B cell (primary cell): ENCODE data around the gene H1-8. TPM values are rescaled to one million over a fixed set of nuclear protein-coding genes. Genes with fewer than 3 reads are reported as not detected.

Source experiments
- ATAC-seq: fragments of 200-7000 bp; cut with Tn5 transposase; one replicate; pipeline ENCODE4 v1.10.0; 2021; ENCODE audit warnings: low read depth, mild to moderate bottlenecking, moderate number of reproducible peaks, moderate library complexity
- CTCF ChIA-PET: fragments of 350-600 bp; sonication (Branson Sonifier 250); formaldehyde crosslinking; loops from one replicate; lab custom pipeline; 2021; ENCODE audit warnings: antibody characterized with exemption, inconsistent platforms; lab: Charles Lee
- POLR2A ChIA-PET: fragments of 350-600 bp; sonication (Branson Sonifier 250); formaldehyde crosslinking; loops from one replicate; lab custom pipeline; 2021; ENCODE audit warnings: antibody characterized with exemption; lab: Charles Lee
- DNase-seq: peaks from one replicate; pipeline ENCODE4 v3.0.0; 2013
- H2AFZ ChIP-seq: 2 replicates; pipeline ENCODE4 v1.6.1; 2012; ENCODE audit warnings: mild to moderate bottlenecking, low read depth, low read length; ENCODE audit not compliant: insufficient read depth, poor library complexity, severe bottlenecking
- H3K27ac ChIP-seq, 2 donors: 1 replicate in 1 of 2; 2 replicates in 1 of 2; pipeline ENCODE4 v1.5.1; 2012 to 2013; ENCODE audit warnings: low read length in 2 of 2, mild to moderate bottlenecking in 2 of 2, moderate library complexity in 1 of 2
- H3K27me3 ChIP-seq, 4 experiments: fragments of 200-600 bp in 1 of 4; sonication (generic) in 1 of 4; replicated peaks in 1 of 4; 1 replicate in 2 of 4; 2 replicates in 2 of 4; pipeline versions ENCODE4 v1.6.1 to v1.7.0; 2013 to 2016; ENCODE audit warnings: low read length in 3 of 4, mild to moderate bottlenecking in 2 of 4, mixed read lengths in 1 of 4, moderate library complexity in 1 of 4; ENCODE audit not compliant: insufficient read depth in 4 of 4, control insufficient read depth in 3 of 4; ENCODE audit errors: control extremely low read depth in 1 of 4
- H3K36me3 ChIP-seq, 2 experiments: replicated peaks in 1 of 2; 1 replicate in 1 of 2; 2 replicates in 1 of 2; pipeline versions ENCODE4 v1.6.1 to v1.7.1; 2013; ENCODE audit warnings: low read length in 1 of 2; ENCODE audit not compliant: insufficient read depth in 2 of 2, control insufficient read depth in 1 of 2; ENCODE audit errors: control extremely low read depth in 1 of 2, extremely low read depth in 1 of 2
- H3K4me1 ChIP-seq, 2 donors: fragments of 200-600 bp in 1 of 2; sonication (generic) in 1 of 2; 1 replicate in 1 of 2; 2 replicates in 1 of 2; pipeline versions ENCODE4 v1.5.1 to v1.6.1; 2013 to 2017; ENCODE audit warnings: low read length in 2 of 2; ENCODE audit not compliant: control insufficient read depth in 2 of 2, insufficient read depth in 2 of 2
- H3K4me2 ChIP-seq: replicated peaks from 2 replicates; pipeline ENCODE3; 2012; ENCODE audit warnings: mild to moderate bottlenecking, low read depth, low read length; ENCODE audit not compliant: poor library complexity, severe bottlenecking
- H3K4me3 ChIP-seq, 5 experiments: fragments of 200-600 bp in 1 of 5; sonication (generic) in 1 of 5; 1 replicate in 3 of 5; 2 replicates in 2 of 5; pipeline versions ENCODE4 v1.5.1 to v1.7.0; 2011 to 2016; ENCODE audit warnings: low read length in 4 of 5, mild to moderate bottlenecking in 4 of 5, low read depth in 2 of 5, control low read depth in 1 of 5, moderate library complexity in 1 of 5; ENCODE audit not compliant: insufficient read depth in 1 of 5; ENCODE audit errors: control extremely low read depth in 1 of 5, extremely low read depth in 1 of 5
- H3K79me2 ChIP-seq: fragments of 200-600 bp; sonication (generic); one replicate; pipeline ENCODE4 v1.6.0; 2016; ENCODE audit warnings: low read length; ENCODE audit not compliant: control insufficient read depth, insufficient read depth
- H3K9ac ChIP-seq: fragments of 200-600 bp; sonication (generic); 2 replicates; pipeline ENCODE4 v1.6.1; 2017; ENCODE audit warnings: mild to moderate bottlenecking, low read length, moderate library complexity
- H3K9me3 ChIP-seq, 3 donors: one replicate each; pipeline versions ENCODE4 v1.6.1 to v1.7.1; 2013; ENCODE audit warnings: low read length in 2 of 3; ENCODE audit not compliant: control insufficient read depth in 2 of 3, insufficient read depth in 1 of 3; ENCODE audit errors: control extremely low read depth in 1 of 3
- H4K20me1 ChIP-seq: 2 replicates; pipeline ENCODE4 v1.6.0; 2012; ENCODE audit warnings: mild to moderate bottlenecking, low read length; ENCODE audit not compliant: insufficient read depth, control insufficient read depth, poor library complexity, severe bottlenecking
- H3K27ac Mint-ChIP-seq: one replicate; pipeline ENCODE4 v1.8.0; 2021; ENCODE audit warnings: mixed read lengths
- H3K27me3 Mint-ChIP-seq: one replicate; pipeline ENCODE4 v1.8.0; 2021; ENCODE audit warnings: mixed read lengths
- H3K4me1 Mint-ChIP-seq: one replicate; pipeline ENCODE4 v1.8.0; 2021; ENCODE audit warnings: mixed read lengths
- H3K4me3 Mint-ChIP-seq: one replicate; pipeline ENCODE4 v1.8.0; 2021; ENCODE audit warnings: mixed read lengths
- H3K9me3 Mint-ChIP-seq: one replicate; pipeline ENCODE4 v1.8.0; 2022; ENCODE audit warnings: mixed read lengths; ENCODE audit not compliant: insufficient read depth
- CTCF ChIP-seq: fragments of 200-600 bp; IDR thresholded peaks from one replicate; pipeline ENCODE4 v1.8.0; 2022; ENCODE audit warnings: antibody characterized with exemption, mild to moderate bottlenecking
- EZH2 ChIP-seq: IDR thresholded peaks from 2 replicates; pipeline ENCODE4 v1.6.1; 2012; ENCODE audit warnings: borderline replicate concordance, low read depth, mild to moderate bottlenecking, moderate library complexity, low read length; ENCODE audit not compliant: insufficient read depth, poor library complexity, severe bottlenecking
- WGBS: methylation state at CpG from one replicate; pipeline ENCODE4 v1.1.5; 2013; ENCODE audit warnings: missing lambda C conversion rate; ENCODE audit not compliant: insufficient coverage; 5-methylcytosine and 5-hydroxymethylcytosine counted together
- intact Hi-C: fragments of 100-400 bp; cut with micrococcal nuclease; formaldehyde crosslinking; loops from one replicate; pipeline ENCODE4 v1.10.0; 2022
- polyA plus RNA-seq: library from polyadenylated mRNA; depleted of rRNA; stranded (reverse); fragments of >200 nt; gene quantifications from 2 replicates; pipeline ENCODE4 v1.2.3, GENCODE V29; 2012
- total RNA-seq, 2 donors: library from RNA; stranded (reverse); fragments of 120-200 nt in 1 of 2; gene quantifications; 1 replicate in 1 of 2; 2 replicates in 1 of 2; pipeline versions ENCODE4 v1.2.3 to v1.2.4, GENCODE V29; 2013 to 2022

H1-8 gene
- total and polyA plus RNA-seq, 2 donors (not counting 1 experiment from before 2014, with no cell fraction given), result not detected

DNA sequence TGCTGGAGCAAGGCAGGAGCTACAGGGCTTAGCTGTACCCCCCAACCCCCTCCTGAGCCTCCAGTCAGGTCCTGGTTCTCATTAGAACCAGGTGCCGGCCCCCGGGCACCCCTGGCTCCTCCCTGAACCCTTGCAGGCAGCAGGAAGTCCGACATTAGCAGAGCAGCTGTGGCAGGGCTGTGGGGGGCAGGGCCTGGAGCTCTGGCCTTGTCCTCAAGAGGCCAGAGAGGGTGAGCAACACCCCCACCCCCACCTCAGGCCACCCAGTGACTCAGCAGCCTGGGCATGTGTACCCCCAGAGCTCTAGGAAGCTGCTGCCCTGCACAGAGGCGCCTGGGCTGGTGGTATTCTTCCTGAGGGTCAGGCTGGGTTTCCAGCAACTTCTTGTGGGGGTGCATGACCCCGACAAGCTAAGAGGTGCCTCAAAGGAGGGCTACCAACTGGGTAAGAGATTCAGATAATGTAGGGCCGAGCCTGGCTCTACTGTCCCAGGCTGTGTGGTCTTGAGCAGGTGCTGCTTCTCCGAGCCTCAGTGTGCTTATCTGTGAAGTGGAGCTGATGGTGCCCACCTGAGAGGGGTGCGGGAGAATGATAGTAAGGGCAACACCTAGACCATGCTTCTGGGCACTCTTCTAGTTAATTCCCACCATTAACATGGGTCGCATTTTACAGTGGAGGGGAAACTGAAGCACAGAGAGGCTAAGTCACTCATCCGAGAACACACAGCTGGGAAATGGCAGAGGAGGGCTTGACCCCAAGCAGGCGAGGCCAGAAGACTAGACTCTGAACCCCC, 16.0 kb downstream of the H1-8 start:
- no peaks in the 10 kb centered on the region for H4K20me1 ChIP-seq
- no peaks in the 10 kb centered on the region for H3K79me2 ChIP-seq
- no peak overlapping the region for H3K4me2 ChIP-seq
- intact Hi-C loops, result no loop called here
- ATAC-seq, result no peak
- Mint-ChIP-seq H3K9me3 (no peaks in the 10 kb centered on the region), H3K27me3 (peaks cover 8% of the 10 kb centered on the region), H3K27ac (no peak overlapping the region), H3K4me3 (no peak overlapping the region), H3K4me1 (peaks cover 10% of the 10 kb centered on the region)
- WGBS, result 70% methylated on average over 8 of the region's 11 CpGs
- H3K36me3 ChIP-seq, result no peaks in the 10 kb centered on the region
- CTCF ChIA-PET, result interaction anchor here (0.6 to 1.3 kb wide), 3 partner anchors 8 to 1446 kb away, joined by 3 read pairs; no protein-coding TSS in a partner anchor
- H3K9ac ChIP-seq, result no peak overlapping the region
- H3K9me3 ChIP-seq, result no peaks in the 10 kb centered on the region
- TF ChIP-seq CTCF, result no peak
- no peak for TF ChIP-seq EZH2
- H3K4me1 ChIP-seq, result peaks cover 0 to 5% of the 10 kb centered on the region in 2 donors
- POLR2A ChIA-PET, result interaction anchor here (0.6 to 1.1 kb wide), 2 partner anchors 17 to 318 kb away, joined by 4 read pairs; no protein-coding TSS in a partner anchor
- H3K4me3 ChIP-seq, result no peak overlapping the region
- DNase-seq, result no peak
- no peak overlapping the region for H2AFZ ChIP-seq
- peaks cover 0 to 31% (median 2%) of the 10 kb centered on the region in 4 experiments for H3K27me3 ChIP-seq
- no peak overlapping the region for H3K27ac ChIP-seq

- no peaks in the 10 kb centered on the region for H3K79me2 ChIP-seq
- WGBS, result 94% methylated on average over 19 of the region's 20 CpGs
- H3K27ac Mint-ChIP-seq, result no peak overlapping the region
- peaks cover 6% of the 10 kb centered on the region for H3K4me1 Mint-ChIP-seq
- peaks cover 4% of the 10 kb centered on the region for H3K27me3 Mint-ChIP-seq
- no peak overlapping the region for H3K27ac ChIP-seq
- no peaks in the 10 kb centered on the region for H3K9me3 Mint-ChIP-seq
- POLR2A ChIA-PET, result interaction anchor here (0.6 kb wide), 1 partner anchor 318 kb away, joined by 4 read pairs; no protein-coding TSS in a partner anchor
- H3K4me3 ChIP-seq, result no peak overlapping the region
- CTCF ChIA-PET, result interaction anchor here (0.6 kb wide), 2 partner anchors 160 to 1447 kb away, joined by 3 read pairs; no protein-coding TSS in a partner anchor
- H3K27me3 ChIP-seq, result peaks cover 0 to 27% (median 2%) of the 10 kb centered on the region in 4 experiments
- DNase-seq (no peak), ATAC-seq (no peak)
- peaks cover 0 to 5% of the 10 kb centered on the region in 2 donors for H3K4me1 ChIP-seq
- TF ChIP-seq EZH2 (no peak), CTCF (no peak)
- no peaks in the 10 kb centered on the region for H3K36me3 ChIP-seq
- no peaks in the 10 kb centered on the region for H4K20me1 ChIP-seq
- H2AFZ ChIP-seq, result no peak overlapping the region
- H3K4me2 ChIP-seq, result no peak overlapping the region
- no peaks in the 10 kb centered on the region for H3K9me3 ChIP-seq
- no peak overlapping the region for H3K9ac ChIP-seq
- intact Hi-C loops, result no loop called here
- H3K4me3 Mint-ChIP-seq, result no peak overlapping the region
These were observed 16.6 kb downstream of the H1-8 start for GRCh38 chr3:129559565-129560079.
